HTR-8/SVneo (cell line): ENCODE results near the gene C8G.

Experiments used
- DNase-seq: peaks from one replicate; pipeline ENCODE4 v3.0.0; 2011; ENCODE audit warnings: low spot score, mixed read lengths; ENCODE audit not compliant: insufficient read length
- FAIRE-seq: peaks from 2 replicates; lab custom pipeline; 2011; peaks lifted over from hg19 to GRCh38; lab: Jason Lieb, UNC

The C8G gene

GRCh38 chr9:136917902-136918301 lies 27.1 kb upstream of the C8G start:
- DNase-seq (no peak), FAIRE-seq (no peak)

- FAIRE-seq: no peak
These were observed 25.0 kb upstream of the C8G start for GRCh38 chr9:136920069-136920468.

GRCh38 chr9:136920734-136921231 lies 24.3 kb upstream of the C8G start:
- FAIRE-seq: no peak
- no peak for DNase-seq

More at GRCh38 chr9:136920069-136920468, 25.0 kb upstream of the C8G start:
- DNase-seq: no peak

- no peak for DNase-seq
- FAIRE-seq: no peak
These were observed 23.7 kb upstream of the C8G start for GRCh38 chr9:136921307-136921706.

- DNase-seq (no peak), FAIRE-seq (no peak)
These were observed 23.3 kb upstream of the C8G start for GRCh38 chr9:136921718-136922117.

- DNase-seq: no peak
- no peak for FAIRE-seq
These were observed 22.5 kb upstream of the C8G start for GRCh38 chr9:136922540-136922939.

- FAIRE-seq: no peak
- DNase-seq: no peak
These were observed 21.2 kb upstream of the C8G start for GRCh38 chr9:136923881-136924280.

GRCh38 chr9:136925414-136926153 lies 19.5 kb upstream of the C8G start:
- FAIRE-seq (no peak), DNase-seq (no peak)

- DNase-seq (no peak), FAIRE-seq (no peak)
These were observed 18.8 kb upstream of the C8G start for GRCh38 chr9:136926154-136926704.

- FAIRE-seq: no peak
- DNase-seq: no peak
These were observed 18.3 kb upstream of the C8G start for GRCh38 chr9:136926749-136927148.

- DNase-seq: no peak
- FAIRE-seq: no peak
These were observed 17.4 kb upstream of the C8G start for GRCh38 chr9:136927343-136928271.

- FAIRE-seq (no peak), DNase-seq (no peak)
These were observed 16.5 kb upstream of the C8G start for GRCh38 chr9:136928591-136928990.

- no peak for FAIRE-seq
- no peak for DNase-seq
These were observed 15.0 kb upstream of the C8G start for GRCh38 chr9:136930014-136930413.

GRCh38 chr9:136931611-136932130 lies 13.4 kb upstream of the C8G start:
- FAIRE-seq: no peak
- no peak for DNase-seq

- DNase-seq: no peak
- FAIRE-seq: no peak
These were observed 10.8 kb upstream of the C8G start for GRCh38 chr9:136934277-136934676.

GRCh38 chr9:136935651-136936050 lies 9.4 kb upstream of the C8G start:
- FAIRE-seq: no peak
- no peak for DNase-seq

GRCh38 chr9:136936645-136937170 lies 8.3 kb upstream of the C8G start:
- DNase-seq: no peak
- no peak for FAIRE-seq

GRCh38 chr9:136937186-136938001 lies 7.6 kb upstream of the C8G start:
- no peak for FAIRE-seq
- DNase-seq: no peak

GRCh38 chr9:136939431-136939995 lies 5.5 kb upstream of the C8G start:
- FAIRE-seq (no peak), DNase-seq (no peak)
